Measurements from ENCODE around the gene RAPGEF4. TPM values are rescaled to one million over a fixed set of nuclear protein-coding genes. Genes with fewer than 3 reads are reported as not detected.

RAPGEF4 gene
- total RNA-seq, 1 experiment from 2014 or later = 1.4 TPM

GRCh38 chr2:172843266-172843582 lies 107.6 kb downstream of the RAPGEF4 start:
- peaks cover 3% of the 10 kb centered on the region for H3K23me2 ChIP-seq (ENCODE audit: insufficient read length, low read depth, low read length, poor library complexity, severe bottlenecking)
- no peaks in the 10 kb centered on the region for H3K4me1 ChIP-seq (ENCODE audit: insufficient read depth, low read length)
- no peak overlapping the region for H2AK5ac ChIP-seq (ENCODE audit: insufficient read length, low read length)
- no peaks in the 10 kb centered on the region for H3K36me3 Mint-ChIP-seq (ENCODE audit: insufficient read depth in 1 of 3, low read depth in 3 of 3)
- no peak overlapping the region for H3K27ac ChIP-seq (ENCODE audit: insufficient read length, low read depth, low read length)
- H3K79me2 ChIP-seq (ENCODE audit: insufficient read depth, low read length) = no peaks in the 10 kb centered on the region
- H4K20me1 ChIP-seq (ENCODE audit: control insufficient read depth, insufficient read depth, insufficient read length) = no peaks in the 10 kb centered on the region
- H2BK20ac ChIP-seq (ENCODE audit: low read depth, low read length, poor library complexity, severe bottlenecking) = no peak overlapping the region
- H2BK15ac ChIP-seq (ENCODE audit: low read depth, low read length) = no peak overlapping the region
- no peak overlapping the region for H4K8ac ChIP-seq (replicated peaks; ENCODE audit: insufficient read length, low read depth, low read length)
- H3K4me2 ChIP-seq (ENCODE audit: insufficient read depth, insufficient read length, low read length) = no peak overlapping the region
- H2AFZ ChIP-seq (ENCODE audit: low read length) = no peak overlapping the region
- H3K9ac ChIP-seq (ENCODE audit: extremely low read depth, insufficient read length, low read length) = no peak overlapping the region
- no peaks in the 10 kb centered on the region for H3K27me3 ChIP-seq (ENCODE audit: insufficient read depth, low read length)
- DNase-seq = no peak
- no peak overlapping the region for H3K18ac ChIP-seq (ENCODE audit: insufficient read length, low read depth, low read length)
- no CpG with 5 or more reads among the region's 1 CpG for WGBS (ENCODE audit: extremely low coverage, insufficient read length, low lambda C conversion rate)
- no peak overlapping the region for H3K4me3 Mint-ChIP-seq
- H3K56ac ChIP-seq (ENCODE audit: insufficient read length, low read depth, low read length) = no peak overlapping the region
- no peak overlapping the region for H3T11ph ChIP-seq (ENCODE audit: low read length)
- no peak for TF ChIP-seq CTCF (conservative IDR thresholded peaks at IDR 0.05)
- no peak overlapping the region for H2BK12ac ChIP-seq (ENCODE audit: insufficient read length, low read depth, low read length)
- no peaks in the 10 kb centered on the region for H3K4me1 Mint-ChIP-seq
- no peaks in the 10 kb centered on the region for H3K9me3 Mint-ChIP-seq
- no peaks in the 10 kb centered on the region for H3K27me3 Mint-ChIP-seq (ENCODE audit: low read depth)
- H3K27ac Mint-ChIP-seq = no peak overlapping the region
- no peak overlapping the region for H3K23ac ChIP-seq (ENCODE audit: insufficient read length, low read depth, low read length)
- no peak overlapping the region for H2BK5ac ChIP-seq (ENCODE audit: insufficient read length, low read length)
- H2BK120ac ChIP-seq (ENCODE audit: low read depth, low read length, poor library complexity, severe bottlenecking) = no peak overlapping the region
- H3K9me3 ChIP-seq (ENCODE audit: control insufficient read depth, low read depth, low read length) = no peaks in the 10 kb centered on the region
- no peak overlapping the region for H3K4ac ChIP-seq (ENCODE audit: low read depth, low read length)
- H4K91ac ChIP-seq (ENCODE audit: insufficient read length, low read depth, low read length) = no peak overlapping the region
- no peaks in the 10 kb centered on the region for H3K79me1 ChIP-seq (ENCODE audit: insufficient read depth, low read depth, low read length, poor library complexity, severe bottlenecking)
- H4K5ac ChIP-seq (ENCODE audit: insufficient read length, low read depth, low read length) = no peak overlapping the region
- H3K14ac ChIP-seq (ENCODE audit: insufficient read depth, low read length) = no peak overlapping the region
